SJCRH30 (cell line): ENCODE data around the gene AQP12B. TPM values are rescaled to one million over a fixed set of nuclear protein-coding genes. Genes with fewer than 3 reads are reported as not detected.
"Not testable (repeated sequence)": the region's sequence is repeated elsewhere in the genome, so short reads cannot be mapped to it uniquely, and the experiment has no call there.

ENCODE experiments used
- DNase-seq, 2 experiments: peaks; one replicate each; pipeline ENCODE4 v3.0.0-alpha.2; 2015 to 2020
- H3K27ac ChIP-seq: fragments of 250-450 bp; sonication (Bioruptor Pico); 2 replicates; pipeline ENCODE4 v1.5.1; 2020; ENCODE audit warnings: mild to moderate bottlenecking, moderate library complexity
- H3K27me3 ChIP-seq: fragments of 250-450 bp; sonication (Bioruptor Pico); 2 replicates; pipeline ENCODE4 v1.5.1; 2020; ENCODE audit warnings: mild to moderate bottlenecking, moderate library complexity
- H3K36me3 ChIP-seq: fragments of 250-450 bp; sonication (Bioruptor Pico); 2 replicates; pipeline ENCODE4 v1.5.1; 2020; ENCODE audit warnings: mild to moderate bottlenecking, moderate library complexity
- H3K4me1 ChIP-seq: fragments of 250-450 bp; sonication (Bioruptor Pico); 2 replicates; pipeline ENCODE4 v1.5.1; 2020; ENCODE audit warnings: mild to moderate bottlenecking, moderate library complexity
- H3K4me3 ChIP-seq: fragments of 250-450 bp; sonication (Bioruptor Pico); 2 replicates; pipeline ENCODE4 v1.5.1; 2020; ENCODE audit warnings: mild to moderate bottlenecking, moderate library complexity
- H3K9me3 ChIP-seq: fragments of 250-450 bp; sonication (Bioruptor Pico); replicated peaks from 2 replicates; pipeline ENCODE4 v1.5.1; 2020; ENCODE audit warnings: mild to moderate bottlenecking, moderate library complexity
- total RNA-seq: library from RNA; depleted of rRNA; stranded (reverse); fragments of >200 nt; shearing (Covaris generic); gene quantifications from 2 replicates; pipeline ENCODE4 v1.2.3, GENCODE V29; 2014

Gene AQP12B
- total RNA-seq, 1 experiment from 2014 or later: not detected

DNA sequence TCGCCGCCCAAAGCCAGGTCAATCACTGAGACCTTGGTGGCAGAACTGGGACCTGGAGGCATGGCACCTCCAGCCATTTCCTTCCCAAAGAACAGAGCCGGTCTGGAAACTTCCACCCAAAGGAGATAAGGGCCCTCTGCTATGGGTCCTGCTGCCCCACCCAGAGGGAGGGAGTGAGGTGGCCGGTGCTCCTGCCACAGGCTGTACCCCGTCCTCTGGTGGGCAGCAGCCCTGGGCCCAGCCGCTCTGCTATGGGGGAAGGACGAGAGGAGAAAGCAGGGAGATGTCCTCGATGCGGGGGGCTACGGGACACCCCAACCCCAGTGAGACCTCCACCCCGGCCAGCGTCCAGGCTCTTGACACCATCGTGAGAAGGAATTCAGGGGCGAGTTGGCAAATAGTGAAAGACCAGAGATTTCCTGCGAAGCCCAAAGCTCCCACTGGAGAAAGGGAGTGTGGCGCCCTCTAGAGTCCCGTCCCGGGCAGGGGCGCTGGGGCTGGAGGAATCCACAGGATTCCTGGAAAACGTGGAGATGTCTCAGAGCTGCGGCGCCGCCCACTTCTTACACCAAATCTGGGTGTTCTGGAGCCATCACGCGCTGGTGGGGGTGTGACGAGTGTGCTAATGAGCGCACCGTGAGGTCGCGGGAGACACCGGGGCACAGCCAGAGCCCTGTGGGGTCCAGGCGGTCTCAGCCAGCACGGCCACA lies 16.3 kb upstream of the AQP12B start:
- H3K4me3 ChIP-seq, H3K4me1 ChIP-seq, DNase-seq, H3K27ac ChIP-seq, H3K36me3 ChIP-seq, H3K9me3 ChIP-seq: not testable (repeated sequence)
- H3K27me3 ChIP-seq: peaks cover 12% of the 10 kb centered on the region

DNA sequence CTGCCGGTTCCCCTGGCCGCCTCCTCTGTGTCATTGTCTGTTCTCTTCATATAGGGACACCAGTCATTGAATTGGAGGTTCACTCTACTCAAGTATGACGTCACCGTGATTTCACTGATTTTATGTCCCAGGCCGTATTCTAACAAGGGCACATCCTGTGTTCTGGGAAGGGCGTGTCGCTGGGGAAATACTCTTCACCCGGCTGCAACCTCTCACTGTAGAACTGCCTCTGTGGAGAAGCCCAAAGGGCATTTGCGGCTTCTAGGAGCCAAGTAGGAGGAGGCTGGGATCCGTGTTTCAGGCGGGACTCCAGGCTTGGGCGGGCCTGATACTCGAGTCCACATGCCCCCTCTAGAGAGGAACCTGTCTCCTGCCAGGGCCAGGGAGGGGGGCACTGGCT lies 13.8 kb upstream of the AQP12B start:
- not testable (repeated sequence) for DNase-seq

DNA sequence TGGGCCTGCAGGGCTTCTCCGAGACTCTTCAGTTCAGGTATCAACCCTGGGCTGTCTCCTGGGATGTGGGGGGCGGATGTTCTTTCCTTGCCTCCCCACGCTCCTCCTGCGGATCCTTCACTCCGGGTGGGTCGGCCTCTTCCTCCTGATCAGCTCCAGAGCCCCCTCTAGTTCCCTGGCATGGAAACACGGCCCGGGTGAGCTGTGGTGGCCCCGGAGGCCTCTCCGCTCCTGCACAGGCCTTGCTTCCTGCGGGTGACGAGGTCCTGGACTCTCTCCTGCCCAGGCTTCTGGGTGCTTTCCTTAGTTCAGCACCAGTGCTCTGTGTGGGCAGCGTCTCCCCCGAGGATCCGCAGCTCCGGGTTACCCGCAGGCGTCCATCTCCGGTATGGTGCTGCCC lies 12.9 kb upstream of the AQP12B start:
- not testable (repeated sequence) for H3K36me3 ChIP-seq, H3K9me3 ChIP-seq, H3K4me1 ChIP-seq, H3K27me3 ChIP-seq, H3K27ac ChIP-seq, DNase-seq, H3K4me3 ChIP-seq

More for the DNA sequence above, 13.8 kb upstream of the AQP12B start:
- not testable (repeated sequence) for H3K4me3 ChIP-seq, H3K36me3 ChIP-seq, H3K27me3 ChIP-seq, H3K4me1 ChIP-seq, H3K27ac ChIP-seq, H3K9me3 ChIP-seq

DNA sequence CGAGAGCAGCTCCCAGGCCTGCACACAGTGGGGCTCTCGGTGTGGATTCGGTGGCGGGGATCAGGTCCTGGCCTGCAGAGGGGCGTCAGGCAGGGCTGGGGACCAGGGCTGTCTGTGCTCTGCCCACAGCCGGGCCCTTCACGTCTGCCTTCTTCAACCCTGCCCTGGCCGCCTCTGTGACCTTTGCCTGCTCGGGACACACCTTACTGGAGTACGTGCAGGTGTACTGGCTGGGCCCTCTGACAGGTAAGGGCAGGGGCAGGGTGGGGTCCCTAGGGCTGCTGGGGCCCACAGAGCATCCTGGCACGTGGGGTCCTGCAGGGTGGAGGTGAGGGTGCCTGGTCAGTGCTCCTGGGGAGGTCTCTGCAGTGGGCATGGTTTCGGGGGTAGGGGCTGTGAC lies 11.6 kb upstream of the AQP12B start:
- H3K9me3 ChIP-seq, H3K36me3 ChIP-seq, DNase-seq: not testable (repeated sequence)

DNA sequence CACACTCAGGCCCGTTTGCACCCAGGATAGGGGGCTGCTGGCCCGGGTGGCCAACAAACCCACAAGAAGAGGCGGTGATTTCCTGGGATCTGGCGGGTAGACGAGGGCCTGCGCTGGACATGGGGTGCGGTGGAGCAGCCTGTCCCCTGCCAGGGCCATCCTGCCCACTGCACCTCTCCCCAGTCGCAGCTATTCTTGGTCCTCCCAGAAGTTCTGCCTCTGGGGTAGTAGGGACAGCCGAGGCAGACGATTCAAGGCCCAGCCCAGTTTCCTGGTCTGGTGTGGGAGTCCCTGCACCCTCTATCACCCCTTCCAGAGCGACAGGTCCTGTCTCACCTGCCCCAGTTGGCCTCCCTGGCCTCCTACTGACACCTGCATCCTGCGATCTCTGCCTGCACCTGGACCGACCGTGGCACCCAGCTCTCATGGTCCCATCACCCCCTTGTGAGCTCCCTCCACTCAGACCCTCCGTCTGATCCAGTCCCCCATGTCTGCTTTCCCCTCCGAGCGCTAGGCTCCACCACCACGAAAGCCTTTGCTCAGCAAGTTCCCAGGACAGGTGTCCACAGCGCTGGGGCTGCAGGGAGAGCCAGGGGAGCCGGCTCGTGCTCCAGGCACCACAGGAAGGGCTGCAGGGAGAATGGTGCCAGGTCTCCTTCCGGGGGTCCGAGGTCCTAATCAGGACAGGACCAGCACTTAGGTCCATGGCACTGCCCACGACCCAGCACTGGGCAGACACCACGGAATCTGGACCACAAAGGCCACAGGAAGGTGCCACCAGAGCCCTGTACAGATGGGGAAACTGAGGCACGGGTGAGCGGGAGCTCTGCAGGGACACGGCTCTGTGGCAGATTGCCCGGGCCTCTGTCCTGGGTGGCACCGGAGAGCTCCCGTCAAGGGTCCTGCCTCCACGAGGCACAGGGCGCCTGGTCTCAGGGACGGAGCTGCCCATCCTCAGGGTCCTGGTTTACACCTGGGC lies 10.2 kb upstream of the AQP12B start:
- H3K9me3 ChIP-seq, H3K27ac ChIP-seq, H3K36me3 ChIP-seq, DNase-seq, H3K4me3 ChIP-seq, H3K27me3 ChIP-seq, H3K4me1 ChIP-seq: not testable (repeated sequence)

More for the DNA sequence above, 11.6 kb upstream of the AQP12B start:
- H3K27ac ChIP-seq, H3K4me1 ChIP-seq, H3K4me3 ChIP-seq, H3K27me3 ChIP-seq: not testable (repeated sequence)

DNA sequence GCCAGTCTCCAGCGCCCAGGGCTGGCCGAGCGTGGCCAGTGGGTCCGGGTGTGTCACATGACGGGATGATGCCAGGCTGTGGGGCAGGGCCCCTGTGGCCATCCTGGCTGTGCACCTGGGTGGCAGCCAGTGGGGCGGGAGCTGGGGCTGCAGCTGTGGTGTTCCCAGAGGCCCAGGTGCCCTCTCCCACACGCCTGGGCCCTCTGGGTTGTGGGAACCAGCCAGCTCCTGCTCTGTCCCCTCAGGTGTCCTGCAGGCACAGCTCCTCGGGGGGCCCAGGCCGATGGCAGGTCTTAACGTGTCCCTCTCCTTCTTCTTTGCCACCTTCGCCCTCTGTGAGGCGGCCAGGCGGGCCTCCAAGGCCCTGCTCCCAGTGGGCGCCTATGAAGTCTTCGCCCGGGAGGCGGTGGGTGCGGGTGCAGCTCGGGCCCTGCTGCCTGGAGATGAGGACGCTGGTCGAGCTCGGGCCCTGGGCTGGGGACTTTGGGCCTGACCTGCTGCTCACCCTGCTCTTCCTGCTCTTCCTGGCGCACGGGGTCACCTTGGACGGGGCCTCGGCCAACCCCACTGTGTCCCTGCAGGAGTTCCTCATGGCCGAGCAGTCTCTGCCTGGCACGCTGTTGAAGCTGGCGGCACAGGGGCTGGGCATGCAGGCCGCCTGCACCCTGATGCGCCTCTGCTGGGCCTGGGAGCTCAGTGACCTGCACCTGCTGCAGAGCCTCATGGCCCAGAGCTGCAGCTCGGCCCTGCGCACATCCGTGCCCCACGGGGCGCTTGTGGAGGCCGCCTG lies 9.1 kb upstream of the AQP12B start, which contains the start of gene AQP12A:
Gene AQP12A, plus strand, starts transcription at position 236 of the 790 bp plus-strand sequence. Its CDS starts 48 bp downstream, at position 284.
- not testable (repeated sequence) for H3K4me1 ChIP-seq, H3K4me3 ChIP-seq, H3K9me3 ChIP-seq, DNase-seq, H3K27ac ChIP-seq, H3K36me3 ChIP-seq, H3K27me3 ChIP-seq

DNA sequence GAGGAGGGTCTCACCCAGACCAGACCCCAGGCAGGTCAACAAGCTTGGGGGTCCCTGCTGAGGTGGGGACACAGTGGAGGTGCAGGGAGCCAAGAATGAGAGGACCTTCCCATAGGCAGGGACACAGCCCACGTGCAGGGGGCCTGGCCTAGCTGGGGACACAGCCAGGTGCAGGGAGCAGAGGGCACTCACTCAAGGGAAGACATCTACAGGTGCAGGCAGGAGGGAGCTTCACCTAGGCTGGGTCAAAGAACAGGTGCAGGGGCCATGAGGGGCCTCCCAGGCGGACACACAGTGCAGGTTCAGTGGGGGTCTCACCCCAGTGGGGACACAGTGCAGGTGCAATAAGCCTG lies 8.4 kb upstream of the AQP12B start:
- not testable (repeated sequence) for H3K9me3 ChIP-seq, H3K4me3 ChIP-seq, H3K36me3 ChIP-seq, DNase-seq, H3K27ac ChIP-seq, H3K27me3 ChIP-seq, H3K4me1 ChIP-seq

DNA sequence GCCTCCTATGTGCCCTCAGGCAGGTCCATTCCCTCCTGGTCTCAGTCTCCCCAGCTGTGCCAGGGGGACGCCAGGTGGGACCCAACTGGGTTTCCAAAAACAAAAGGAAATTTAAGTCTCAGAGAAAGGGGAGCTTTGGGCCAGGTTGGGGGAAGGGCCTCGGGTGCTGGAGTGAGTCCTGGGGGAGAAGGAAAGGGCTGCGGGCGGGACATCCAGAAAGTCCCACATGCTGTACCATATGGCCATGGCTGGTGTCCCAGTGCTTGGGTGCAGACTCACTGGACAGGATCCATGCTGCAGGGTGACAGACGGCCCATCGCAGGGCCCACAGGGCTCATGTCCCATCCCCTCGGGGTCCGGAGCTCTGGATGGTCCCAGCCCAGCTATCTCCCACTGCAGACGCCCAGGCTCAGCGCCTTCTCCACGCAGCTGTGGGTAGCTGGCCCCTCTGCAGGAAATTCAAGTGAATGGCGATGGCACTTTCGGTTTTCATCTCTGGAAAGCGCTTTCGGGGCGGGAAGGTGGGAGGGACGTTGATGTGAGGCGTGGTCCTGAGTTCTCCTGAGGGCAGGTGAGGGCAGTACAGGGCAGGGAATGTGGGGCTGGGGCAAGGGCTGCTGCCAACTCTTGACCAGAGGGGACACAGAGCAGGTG lies 7.9 kb upstream of the AQP12B start:
- H3K9me3 ChIP-seq, H3K4me1 ChIP-seq, H3K4me3 ChIP-seq, H3K36me3 ChIP-seq, DNase-seq, H3K27ac ChIP-seq: not testable (repeated sequence)
- peaks cover 14% of the 10 kb centered on the region for H3K27me3 ChIP-seq

DNA sequence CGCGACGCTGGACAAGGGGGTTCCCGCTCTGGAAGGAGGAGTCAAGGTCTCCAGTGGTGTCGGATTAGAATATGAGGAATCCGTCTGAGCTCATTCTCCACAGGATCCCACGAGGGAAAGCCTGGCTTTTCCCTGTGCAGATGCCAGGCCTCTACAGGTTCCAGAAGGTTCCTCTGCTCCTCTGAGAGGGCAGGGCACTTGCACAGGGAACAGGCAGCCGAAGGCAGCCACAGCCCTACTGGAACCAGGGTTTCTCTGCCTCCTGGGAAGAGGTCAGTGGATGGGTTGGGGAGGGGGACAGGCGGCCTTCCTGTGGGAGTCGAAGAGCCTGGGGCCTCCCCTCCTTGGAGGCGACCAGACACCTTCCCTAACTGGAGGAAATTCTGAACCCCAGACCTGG lies 7.3 kb upstream of the AQP12B start:
- no peaks in the 10 kb centered on the region for H3K4me1 ChIP-seq
- H3K9me3 ChIP-seq: no peaks in the 10 kb centered on the region
- no peak overlapping the region for H3K27ac ChIP-seq
- no peak overlapping the region for H3K4me3 ChIP-seq
- peaks cover 15% of the 10 kb centered on the region for H3K27me3 ChIP-seq
- DNase-seq: no peak
- H3K36me3 ChIP-seq: no peaks in the 10 kb centered on the region

DNA sequence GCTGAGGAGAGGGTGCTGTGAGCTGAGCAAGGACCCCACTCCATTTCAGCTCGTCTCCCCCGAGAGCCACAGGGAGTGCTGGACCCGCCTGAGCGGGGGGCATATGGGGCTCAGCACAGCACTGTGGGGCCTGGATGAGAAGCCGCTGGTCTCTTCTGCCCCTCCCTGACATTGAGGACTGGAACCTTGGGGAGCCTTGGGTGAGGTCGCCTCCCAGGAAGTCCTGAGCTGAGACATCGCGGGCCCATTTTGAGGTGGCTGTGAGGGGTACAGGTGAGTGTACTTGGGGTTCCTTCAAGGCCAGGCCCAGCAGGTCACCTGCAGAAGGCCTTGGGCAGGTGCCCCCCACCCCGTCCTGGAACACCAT lies 5.9 kb upstream of the AQP12B start:
- no peaks in the 10 kb centered on the region for H3K36me3 ChIP-seq
- H3K27ac ChIP-seq: no peak overlapping the region
- no peak for DNase-seq
- H3K4me3 ChIP-seq: no peak overlapping the region
- no peaks in the 10 kb centered on the region for H3K9me3 ChIP-seq
- H3K4me1 ChIP-seq: no peaks in the 10 kb centered on the region
- H3K27me3 ChIP-seq: peaks cover 15% of the 10 kb centered on the region

DNA sequence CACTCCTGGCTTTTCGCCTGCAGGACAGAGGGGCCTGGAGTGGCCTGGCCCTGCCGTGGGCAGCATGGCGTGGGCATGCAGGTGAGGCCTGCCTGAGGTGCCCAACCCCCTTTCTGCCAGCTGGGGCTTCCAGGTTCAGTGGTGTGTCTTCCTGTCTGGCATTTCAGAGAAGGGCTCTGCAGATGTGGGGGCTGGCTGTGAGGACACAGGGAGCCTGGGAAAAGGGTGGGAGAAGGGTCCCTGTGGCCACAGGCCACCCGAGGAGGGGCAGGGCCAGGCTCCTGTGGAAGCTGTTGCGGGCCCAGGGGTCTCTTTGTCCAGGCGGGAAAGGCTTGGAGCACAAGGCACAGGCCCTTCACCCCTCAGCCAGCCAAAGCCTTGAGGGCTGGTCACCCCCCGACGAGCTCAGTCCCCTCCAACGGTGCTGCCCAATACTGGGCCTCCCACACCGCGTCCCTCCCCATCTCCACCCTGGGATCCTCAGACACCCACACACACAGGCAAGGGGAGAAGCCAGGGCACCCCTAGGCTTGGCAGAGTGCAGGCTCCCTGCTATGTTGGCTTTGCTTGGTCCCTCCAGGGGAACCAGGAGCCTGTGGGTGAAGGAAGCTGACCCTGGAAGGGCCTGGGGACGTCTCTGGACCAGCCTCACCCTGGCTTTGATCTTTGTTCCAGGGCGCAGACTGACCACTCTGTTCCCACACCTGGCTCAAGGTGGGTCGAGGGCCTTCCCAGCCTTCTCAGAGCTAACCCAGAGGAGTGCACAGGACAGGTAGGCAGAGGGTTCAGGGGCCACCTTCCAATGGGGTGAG lies 5.3 kb upstream of the AQP12B start:
- Histone ChIP-seq H3K4me3 (no peak overlapping the region), H3K36me3 (no peaks in the 10 kb centered on the region)
- DNase-seq: no peak

DNA sequence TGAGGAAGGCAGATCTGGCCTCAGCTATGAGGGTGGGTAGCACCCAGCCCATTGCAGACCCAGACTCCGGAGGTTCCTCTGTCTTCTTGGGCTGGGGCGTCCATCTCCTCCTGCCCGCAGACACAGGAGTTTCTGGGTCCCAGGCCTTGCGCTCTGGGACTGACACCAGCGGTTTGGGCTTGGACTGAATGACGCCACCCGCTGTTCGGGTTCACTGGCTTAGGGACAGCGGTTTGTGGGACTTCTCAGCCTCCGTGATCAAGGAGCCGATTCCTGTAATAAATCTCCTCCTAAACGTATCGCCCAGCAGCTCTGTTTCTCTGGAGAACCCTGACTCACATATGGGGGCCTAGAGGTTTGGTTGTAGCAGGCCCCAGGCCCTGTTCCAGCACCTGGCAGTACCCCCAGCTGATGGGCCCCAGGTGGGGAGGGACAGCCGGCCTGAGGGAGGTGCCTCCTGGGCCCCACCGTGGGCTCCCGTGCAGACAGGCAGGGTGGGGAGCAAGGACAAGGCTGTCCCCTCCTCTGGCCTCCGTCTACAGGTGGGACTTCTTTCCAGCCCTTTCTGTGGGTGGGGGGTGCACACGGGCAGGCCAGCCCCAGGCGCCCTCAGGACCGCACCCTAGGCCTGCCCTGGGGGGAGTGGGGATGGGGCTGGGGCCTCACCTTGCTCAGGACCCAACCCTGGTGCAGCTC lies 4.5 kb upstream of the AQP12B start:
- Histone ChIP-seq H3K4me3 (no peak overlapping the region), H3K27me3 (peaks cover 15% of the 10 kb centered on the region), H3K27ac (no peak overlapping the region), H3K9me3 (no peaks in the 10 kb centered on the region), H3K36me3 (no peaks in the 10 kb centered on the region), H3K4me1 (no peaks in the 10 kb centered on the region)
- DNase-seq: no peak

More for the DNA sequence above, 5.3 kb upstream of the AQP12B start:
- Histone ChIP-seq H3K27ac (no peak overlapping the region), H3K27me3 (peaks cover 15% of the 10 kb centered on the region), H3K4me1 (no peaks in the 10 kb centered on the region), H3K9me3 (no peaks in the 10 kb centered on the region)

DNA sequence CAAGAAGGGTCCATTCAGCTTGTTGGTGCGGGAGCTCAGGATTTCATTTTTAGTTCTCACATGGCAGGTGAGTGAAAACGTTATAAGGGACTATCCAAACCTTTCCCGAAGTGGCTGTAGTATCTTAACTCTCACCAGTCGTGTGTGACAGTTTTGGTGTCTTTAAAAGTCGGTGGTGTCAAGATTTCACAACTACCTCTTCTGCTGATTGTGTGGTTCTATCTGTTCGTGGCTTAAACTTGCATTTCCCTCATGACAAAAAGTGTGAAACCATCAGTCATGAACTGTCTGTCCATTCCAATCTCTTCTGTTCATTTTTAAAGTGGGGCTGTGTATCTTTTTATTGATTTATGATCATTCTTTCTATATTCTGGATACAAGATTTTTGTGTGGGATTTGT lies 3.8 kb upstream of the AQP12B start:
- DNase-seq: no peak
- peaks cover 15% of the 10 kb centered on the region for H3K27me3 ChIP-seq
- no peak overlapping the region for H3K27ac ChIP-seq

More for the DNA sequence above, 3.8 kb upstream of the AQP12B start:
- Histone ChIP-seq H3K36me3 (no peaks in the 10 kb centered on the region), H3K4me1 (no peaks in the 10 kb centered on the region), H3K9me3 (no peaks in the 10 kb centered on the region), H3K4me3 (no peak overlapping the region)
